IMR-90 (cell line): Measurements from ENCODE around the gene DPEP2NB. TPM values are rescaled to one million over a fixed set of nuclear protein-coding genes. Genes with fewer than 3 reads are reported as not detected.

Source experiments
- ATAC-seq: fragments of 200-7000 bp; cut with Tn5 transposase; 2 replicates; pipeline ENCODE4 v1.9.1; 2020; ENCODE audit warnings: low read depth, mild to moderate bottlenecking, moderate library complexity
- BruUV-seq: library from RNA; stranded (reverse); fragments of 400-500 nt; replicated peaks from 2 replicates; lab custom pipeline; 2021; lab: Mats Ljungman, UMichigan
- CTCF ChIA-PET: fragments of 300-600 bp; formaldehyde crosslinking; extraction: SDS; loops from one replicate; lab custom pipeline; 2021; ENCODE audit warnings: antibody characterized with exemption; lab: Yijun Ruan, JAX
- POLR2A ChIA-PET: fragments of 300-600 bp; sonication (Branson Sonifier 250); formaldehyde crosslinking; loops from one replicate; lab custom pipeline; 2022; ENCODE audit warnings: antibody characterized with exemption; ENCODE audit not compliant: unreplicated experiment; lab: Charles Lee
- DNase-seq: peaks from one replicate; pipeline ENCODE4 v3.0.0; 2013
- H2AFZ ChIP-seq: replicated peaks from 2 replicates; pipeline ENCODE3; 2013; ENCODE audit warnings: low read length, mild to moderate bottlenecking; ENCODE audit not compliant: poor library complexity
- H2AK5ac ChIP-seq: 2 replicates; pipeline ENCODE4 v1.6.1; 2013; ENCODE audit warnings: low read depth, low read length, inconsistent platforms
- H2AK9ac ChIP-seq: replicated peaks from 2 replicates; pipeline ENCODE3; 2013; ENCODE audit warnings: mild to moderate bottlenecking, low read depth, low read length, moderate library complexity; ENCODE audit not compliant: poor library complexity
- H2BK120ac ChIP-seq: 2 replicates; pipeline ENCODE4 v1.6.1; 2013; ENCODE audit warnings: low read depth, low read length, inconsistent platforms
- H2BK15ac ChIP-seq: 3 replicates; pipeline ENCODE4 v1.6.1; 2013; ENCODE audit warnings: low read depth, low read length, inconsistent platforms
- H2BK20ac ChIP-seq: 2 replicates; pipeline ENCODE4 v1.6.1; 2013; ENCODE audit warnings: low read depth, mild to moderate bottlenecking, inconsistent platforms, low read length, moderate library complexity
- H2BK5ac ChIP-seq: 2 replicates; pipeline ENCODE4 v1.6.1; 2013; ENCODE audit warnings: mild to moderate bottlenecking, low read depth, low read length, inconsistent platforms; ENCODE audit not compliant: poor library complexity, severe bottlenecking
- H3K14ac ChIP-seq: replicated peaks from 2 replicates; pipeline ENCODE4 v1.6.1; 2013; ENCODE audit warnings: low read depth, low read length, inconsistent platforms
- H3K18ac ChIP-seq: 2 replicates; pipeline ENCODE4 v1.6.1; 2013; ENCODE audit warnings: low read depth, low read length, control low read depth
- H3K23ac ChIP-seq: 2 replicates; pipeline ENCODE4 v1.6.1; 2013; ENCODE audit warnings: low read depth, low read length, inconsistent platforms
- H3K27ac ChIP-seq: 2 replicates; pipeline ENCODE4 v1.5.1; 2013; ENCODE audit warnings: mild to moderate bottlenecking, control low read depth, low read length; ENCODE audit not compliant: insufficient read depth
- H3K27me3 ChIP-seq: 2 replicates; pipeline ENCODE4 v1.6.1; 2013; ENCODE audit warnings: low read length; ENCODE audit not compliant: control insufficient read depth, insufficient read depth
- H3K36me3 ChIP-seq: 2 replicates; pipeline ENCODE4 v1.6.1; 2013; ENCODE audit warnings: low read length, mixed read lengths; ENCODE audit not compliant: control insufficient read depth, insufficient read depth
- H3K4ac ChIP-seq: 2 replicates; pipeline ENCODE4 v1.6.1; 2013; ENCODE audit warnings: low read depth, low read length, inconsistent platforms
- H3K4me1 ChIP-seq: 2 replicates; pipeline ENCODE4 v1.6.1; 2013; ENCODE audit warnings: low read length, mixed read lengths; ENCODE audit not compliant: control insufficient read depth, insufficient read depth
- H3K4me2 ChIP-seq: 2 replicates; pipeline ENCODE4 v1.6.1; 2013; ENCODE audit warnings: low read depth, mild to moderate bottlenecking, control low read depth, low read length, moderate library complexity
- H3K4me3 ChIP-seq: 2 replicates; pipeline ENCODE4 v1.5.1; 2013; ENCODE audit warnings: low read depth, mild to moderate bottlenecking, control low read depth, low read length, moderate library complexity; ENCODE audit not compliant: insufficient read depth
- H3K56ac ChIP-seq: 2 replicates; pipeline ENCODE4 v1.6.1; 2013; ENCODE audit warnings: low read length, inconsistent platforms; ENCODE audit not compliant: insufficient read depth; ENCODE audit errors: extremely low read depth
- H3K79me1 ChIP-seq, 2 experiments: 2 replicates each; pipeline ENCODE4 v1.6.1; 2013; ENCODE audit warnings: low read length in 2 of 2, inconsistent platforms in 1 of 2, low read depth in 1 of 2
- H3K9ac ChIP-seq: 2 replicates; pipeline ENCODE4 v1.6.1; 2013; ENCODE audit warnings: low read depth, low read length, control low read depth
- H3K9me1 ChIP-seq: 2 replicates; pipeline ENCODE4 v1.6.1; 2013; ENCODE audit warnings: low read length, inconsistent platforms; ENCODE audit not compliant: insufficient read depth
- H3K9me3 ChIP-seq: 2 replicates; pipeline ENCODE4 v1.6.1; 2013; ENCODE audit warnings: low read length; ENCODE audit not compliant: control insufficient read depth, insufficient read depth
- H4K20me1 ChIP-seq: 2 replicates; pipeline ENCODE4 v1.6.1; 2013; ENCODE audit warnings: low read length, inconsistent platforms; ENCODE audit not compliant: insufficient read depth
- H4K5ac ChIP-seq: 2 replicates; pipeline ENCODE4 v1.6.1; 2013; ENCODE audit warnings: mild to moderate bottlenecking, low read depth, low read length, control low read depth
- H4K8ac ChIP-seq, 2 experiments: 2 replicates each; pipeline ENCODE4 v1.6.1; 2013; ENCODE audit warnings: low read depth in 2 of 2, low read length in 2 of 2, control low read depth in 1 of 2, inconsistent platforms in 1 of 2
- H4K91ac ChIP-seq: 2 replicates; pipeline ENCODE4 v1.6.1; 2013; ENCODE audit warnings: low read depth, low read length, inconsistent platforms; ENCODE audit not compliant: insufficient read depth
- BHLHE40 ChIP-seq: fragments of 150-350 bp; IDR thresholded peaks from 2 replicates; pipeline ENCODE4 v1.6.1; 2016; ENCODE audit warnings: mild to moderate bottlenecking, low read depth, low read length
- CHD1 ChIP-seq: IDR thresholded peaks from 2 replicates; pipeline ENCODE4 v1.6.1; 2012; ENCODE audit warnings: low read depth, low read length, improper control_type of control experiment
- MXI1 ChIP-seq: IDR thresholded peaks from 2 replicates; pipeline ENCODE4 v1.6.1; 2012; ENCODE audit warnings: low read depth, mild to moderate bottlenecking, low read length, moderate library complexity, borderline replicate concordance
- POLR2A ChIP-seq: IDR thresholded peaks from 2 replicates; pipeline ENCODE4 v1.6.1; 2012; ENCODE audit warnings: mild to moderate bottlenecking, low read depth, low read length
- WGBS, 2 experiments: methylation state at CpG; one replicate each; pipeline versions ENCODE4 v1.1.5 to v1.1.7; 2013; ENCODE audit warnings: missing lambda C conversion rate in 2 of 2; ENCODE audit not compliant: insufficient read length in 1 of 2; ENCODE audit errors: extremely low coverage in 2 of 2; 5-methylcytosine and 5-hydroxymethylcytosine counted together
- dilution Hi-C: fragments of 300-500 bp; cut with HindIII; formaldehyde crosslinking; loops from one replicate; pipeline ENCODE4 v1.14.3; 2018; ENCODE audit warnings: low sequenced_read_pairs; ENCODE audit not compliant: unreplicated experiment
- in situ Hi-C: fragments of 300-500 bp; cut with MboI; formaldehyde crosslinking; loops from 3 replicates; pipeline ENCODE4 v1.14.3; 2019; ENCODE audit warnings: low sequenced_read_pairs, inconsistent platforms, mixed read lengths
- intact Hi-C: fragments of 100-400 bp; cut with micrococcal nuclease; formaldehyde crosslinking; loops from 2 replicates; pipeline ENCODE4 v1.10.0; 2022
- polyA plus RNA-seq, 3 experiments: library from polyadenylated mRNA; depleted of rRNA; stranded (reverse); fragments of >200 nt; gene quantifications; 2 replicates each; pipeline ENCODE4 v1.2.3, GENCODE V29; 2012; ENCODE audit warnings: low replicate concordance in 1 of 3
- total RNA-seq: library from RNA; depleted of rRNA; stranded (reverse); fragments of >200 nt; gene quantifications from 2 replicates; pipeline ENCODE4 v1.2.3, GENCODE V29; 2012
- TF ChIP-seq, protein P1 (sequence below): fragments of 150-350 bp; IDR thresholded peaks from 2 replicates; pipeline ENCODE4 v1.6.1; 2016; ENCODE audit warnings: low read depth, mild to moderate bottlenecking, low read length, moderate library complexity, borderline replicate concordance

DPEP2NB gene
- total and polyA plus RNA-seq, 2 of the 4 experiments (the other 2 are of a cell fraction) = not detected

- 0% methylated on average over 1 of the region's 6 CpGs; no CpG with 5 or more reads in 1 of the 2 experiments for WGBS, 2 experiments
- in situ Hi-C loops = no loop called here
- H3K23ac ChIP-seq = no peak overlapping the region
- TF ChIP-seq POLR2A (no peak), CHD1 (no peak), MXI1 (no peak), BHLHE40 (no peak)
- TF ChIP-seq, protein P1, sequence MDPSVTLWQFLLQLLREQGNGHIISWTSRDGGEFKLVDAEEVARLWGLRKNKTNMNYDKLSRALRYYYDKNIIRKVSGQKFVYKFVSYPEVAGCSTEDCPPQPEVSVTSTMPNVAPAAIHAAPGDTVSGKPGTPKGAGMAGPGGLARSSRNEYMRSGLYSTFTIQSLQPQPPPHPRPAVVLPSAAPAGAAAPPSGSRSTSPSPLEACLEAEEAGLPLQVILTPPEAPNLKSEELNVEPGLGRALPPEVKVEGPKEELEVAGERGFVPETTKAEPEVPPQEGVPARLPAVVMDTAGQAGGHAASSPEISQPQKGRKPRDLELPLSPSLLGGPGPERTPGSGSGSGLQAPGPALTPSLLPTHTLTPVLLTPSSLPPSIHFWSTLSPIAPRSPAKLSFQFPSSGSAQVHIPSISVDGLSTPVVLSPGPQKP = no peak
- no peak overlapping the region for H3K27ac ChIP-seq
- no peak overlapping the region for H4K5ac ChIP-seq
- no peak overlapping the region for H2BK15ac ChIP-seq
- no peak overlapping the region for H3K4ac ChIP-seq
- no peak overlapping the region for H4K91ac ChIP-seq
- H4K20me1 ChIP-seq = no peaks in the 10 kb centered on the region
- H2BK20ac ChIP-seq = no peak overlapping the region
- dilution Hi-C loops = no loop called here
- H3K4me2 ChIP-seq = no peak overlapping the region
- H3K56ac ChIP-seq = no peak overlapping the region
- ATAC-seq = peak; percentile 54
- no peak overlapping the region for H3K4me3 ChIP-seq
- no peak overlapping the region for H2BK120ac ChIP-seq
- CTCF ChIA-PET = interaction anchor here (1.7 kb wide), 1 partner anchor 35 kb away, joined by 5 read pairs; no protein-coding TSS in a partner anchor
- intact Hi-C loops = no loop called here
- no peak for DNase-seq
- no peak overlapping the region for H2AK9ac ChIP-seq
- H4K8ac ChIP-seq = no peak overlapping the region
- no peak overlapping the region for H3K18ac ChIP-seq
- peak overlapping the region; percentile 26 for H2AFZ ChIP-seq
- no peak overlapping the region for H2BK5ac ChIP-seq
- POLR2A ChIA-PET = no interaction called here
- no peak overlapping the region for H3K14ac ChIP-seq
- no peak overlapping the region for H3K9ac ChIP-seq
- no peaks in the 10 kb centered on the region for H3K79me1 ChIP-seq
- no peaks in the 10 kb centered on the region for H3K36me3 ChIP-seq
- H2AK5ac ChIP-seq = no peak overlapping the region
- H3K9me1 ChIP-seq = no peaks in the 10 kb centered on the region
- no peaks in the 10 kb centered on the region for H3K4me1 ChIP-seq
- no TSS peak for BruUV-seq
- peaks cover 7% of the 10 kb centered on the region for H3K27me3 ChIP-seq
- H3K9me3 ChIP-seq = no peaks in the 10 kb centered on the region
Measured at GRCh38 chr16:68005786-68006286, 9.9 kb downstream of the DPEP2NB start.
